GM23338 (cell line): ENCODE measurements around the gene UVRAG. TPM values are rescaled to one million over a fixed set of nuclear protein-coding genes. Genes with fewer than 3 reads are reported as not detected.

Experiments
- ATAC-seq: fragments of 200-7000 bp; cut with Tn5 transposase; 3 replicates; pipeline ENCODE4 v1.9.1; 2020
- DNase-seq: peaks from one replicate; pipeline ENCODE4 v3.0.0-alpha.2; 2015; ENCODE audit warnings: low spot score
- H2AFZ ChIP-seq: fragments of 200-600 bp; sonication (generic); 2 replicates; pipeline ENCODE4 v1.8.0; 2016; ENCODE audit warnings: antibody characterized with exemption, mild to moderate bottlenecking, moderate library complexity
- H3F3A ChIP-seq: fragments of 200-600 bp; sonication (generic); replicated peaks from 2 replicates; pipeline ENCODE4 v1.8.0; 2017; ENCODE audit warnings: antibody characterized with exemption, mixed run types, low read depth
- H3K27ac ChIP-seq: fragments of 200-600 bp; sonication (generic); 2 replicates; pipeline ENCODE4 v1.6.1; 2016; ENCODE audit warnings: low read depth
- H3K27me3 ChIP-seq: fragments of 200-600 bp; sonication (generic); 2 replicates; pipeline ENCODE4 v1.8.0; 2016; ENCODE audit warnings: mild to moderate bottlenecking, mixed run types, moderate library complexity; ENCODE audit not compliant: insufficient read depth
- H3K36me3 ChIP-seq: fragments of 200-600 bp; sonication (generic); 2 replicates; pipeline ENCODE4 v1.8.0; 2016; ENCODE audit warnings: mild to moderate bottlenecking; ENCODE audit not compliant: insufficient read depth
- H3K4me1 ChIP-seq: fragments of 200-600 bp; sonication (generic); 2 replicates; pipeline ENCODE4 v1.8.0; 2016; ENCODE audit warnings: mild to moderate bottlenecking, moderate library complexity; ENCODE audit not compliant: insufficient read depth
- H3K4me2 ChIP-seq: fragments of 200-600 bp; sonication (generic); 2 replicates; pipeline ENCODE4 v1.7.1; 2017; ENCODE audit warnings: mixed run types
- H3K4me3 ChIP-seq: fragments of 200-600 bp; sonication (generic); 2 replicates; pipeline ENCODE4 v1.6.1; 2016; ENCODE audit warnings: mixed run types
- H3K79me2 ChIP-seq: fragments of 200-600 bp; sonication (generic); replicated peaks from 2 replicates; pipeline ENCODE4 v1.8.0; 2017; ENCODE audit warnings: mild to moderate bottlenecking; ENCODE audit not compliant: insufficient read depth
- H3K9me2 ChIP-seq: fragments of 200-600 bp; sonication (generic); 2 replicates; pipeline ENCODE4 v1.8.0; 2017; ENCODE audit not compliant: insufficient read depth
- H4K20me1 ChIP-seq: fragments of 200-600 bp; sonication (generic); replicated peaks from 2 replicates; pipeline ENCODE4 v1.8.0; 2017; ENCODE audit warnings: mild to moderate bottlenecking; ENCODE audit not compliant: insufficient read depth
- H3K27ac Mint-ChIP-seq: 2 replicates; pipeline ENCODE4 v1.8.0; 2020; ENCODE audit warnings: inconsistent platforms, mild to moderate bottlenecking, moderate library complexity, mixed read lengths
- H3K27me3 Mint-ChIP-seq: 3 replicates; pipeline ENCODE4 v1.8.0; 2022; ENCODE audit warnings: low read depth, mild to moderate bottlenecking, moderate library complexity, mixed read lengths, inconsistent platforms; ENCODE audit not compliant: insufficient read depth, poor library complexity
- H3K36me3 Mint-ChIP-seq: 3 replicates; pipeline ENCODE4 v1.8.0; 2021; ENCODE audit warnings: low read depth, mild to moderate bottlenecking, inconsistent platforms, moderate library complexity, mixed read lengths
- H3K4me1 Mint-ChIP-seq: 3 replicates; pipeline ENCODE4 v1.8.0; 2020; ENCODE audit warnings: mild to moderate bottlenecking, inconsistent platforms, mixed read lengths
- H3K4me3 Mint-ChIP-seq: 3 replicates; pipeline ENCODE4 v1.8.0; 2021; ENCODE audit warnings: moderate library complexity, mild to moderate bottlenecking, inconsistent platforms, mixed read lengths
- H3K9me3 Mint-ChIP-seq: 3 replicates; pipeline ENCODE4 v1.8.0; 2020; ENCODE audit warnings: moderate library complexity, mild to moderate bottlenecking, inconsistent platforms, mixed read lengths
- CREB1 ChIP-seq: fragments of 250-450 bp; sonication (Bioruptor Pico); IDR thresholded peaks from 2 replicates; pipeline ENCODE4 v1.5.0; 2020; ENCODE audit warnings: low read depth, mild to moderate bottlenecking, moderate library complexity
- JUNB ChIP-seq: IDR thresholded peaks from one replicate; pipeline ENCODE4 v1.6.1; 2016; ENCODE audit warnings: antibody characterized with exemption; ENCODE audit not compliant: unreplicated experiment
- NANOG ChIP-seq: IDR thresholded peaks from 2 replicates; pipeline ENCODE4 v1.6.1; 2016; ENCODE audit warnings: antibody characterized with exemption, borderline replicate concordance
- POLR2AphosphoS5 ChIP-seq: IDR thresholded peaks from 2 replicates; pipeline ENCODE4 v1.6.1; 2016; ENCODE audit warnings: antibody characterized with exemption, low read depth
- polyA plus RNA-seq: library from polyadenylated mRNA; unstranded; fragments of >200 nt; fragmentation: Nextera tagmentation; extraction: Ambion mirVana; gene quantifications from 2 replicates; pipeline ENCODE4 v1.2.1, GENCODE V29; 2016
- total RNA-seq: library from RNA; depleted of rRNA; stranded (reverse); fragments of >200 nt; shearing (Covaris generic); gene quantifications from 2 replicates; pipeline ENCODE4 v1.2.3, GENCODE V29; 2014
- TF ChIP-seq, protein P1 (sequence below): fragments of 250-450 bp; sonication (Bioruptor Pico); IDR thresholded peaks from 2 replicates; pipeline ENCODE4 v1.5.0; 2020; ENCODE audit warnings: mild to moderate bottlenecking, moderate library complexity
- TF ChIP-seq, protein P2 (sequence below): IDR thresholded peaks from 2 replicates; pipeline ENCODE4 v1.6.1; 2016; ENCODE audit warnings: antibody characterized with exemption

The UVRAG gene
- total and polyA plus RNA-seq, 2 experiments from 2014 or later: 15.3 to 17.4 TPM

DNA sequence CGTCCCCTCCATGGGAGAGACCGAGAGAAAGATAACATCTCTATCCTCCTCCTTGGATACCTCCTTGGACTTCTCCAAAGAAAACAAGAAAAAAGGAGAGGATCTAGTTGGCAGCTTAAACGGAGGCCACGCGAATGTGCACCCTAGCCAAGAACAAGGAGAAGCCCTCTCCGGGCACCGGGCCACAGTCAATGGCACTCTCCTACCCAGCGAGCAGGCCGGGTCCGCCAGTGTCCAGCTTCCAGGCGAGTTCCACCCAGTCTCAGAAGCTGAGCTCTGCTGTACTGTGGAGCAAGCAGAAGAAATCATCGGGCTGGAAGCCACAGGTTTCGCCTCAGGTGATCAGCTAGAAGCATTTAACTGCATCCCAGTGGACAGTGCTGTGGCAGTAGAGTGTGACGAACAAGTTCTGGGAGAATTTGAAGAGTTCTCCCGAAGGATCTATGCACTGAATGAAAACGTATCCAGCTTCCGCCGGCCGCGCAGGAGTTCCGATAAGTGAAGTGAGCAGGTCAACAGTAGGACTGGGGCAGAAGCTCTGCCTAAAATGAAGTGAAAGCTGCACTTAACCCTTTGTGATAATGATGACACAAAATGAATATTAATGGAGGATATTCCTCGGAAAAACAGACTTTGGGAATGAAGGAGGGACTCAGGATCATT is 326.0 kb downstream of the UVRAG start (continued):
- TF ChIP-seq, protein P1, sequence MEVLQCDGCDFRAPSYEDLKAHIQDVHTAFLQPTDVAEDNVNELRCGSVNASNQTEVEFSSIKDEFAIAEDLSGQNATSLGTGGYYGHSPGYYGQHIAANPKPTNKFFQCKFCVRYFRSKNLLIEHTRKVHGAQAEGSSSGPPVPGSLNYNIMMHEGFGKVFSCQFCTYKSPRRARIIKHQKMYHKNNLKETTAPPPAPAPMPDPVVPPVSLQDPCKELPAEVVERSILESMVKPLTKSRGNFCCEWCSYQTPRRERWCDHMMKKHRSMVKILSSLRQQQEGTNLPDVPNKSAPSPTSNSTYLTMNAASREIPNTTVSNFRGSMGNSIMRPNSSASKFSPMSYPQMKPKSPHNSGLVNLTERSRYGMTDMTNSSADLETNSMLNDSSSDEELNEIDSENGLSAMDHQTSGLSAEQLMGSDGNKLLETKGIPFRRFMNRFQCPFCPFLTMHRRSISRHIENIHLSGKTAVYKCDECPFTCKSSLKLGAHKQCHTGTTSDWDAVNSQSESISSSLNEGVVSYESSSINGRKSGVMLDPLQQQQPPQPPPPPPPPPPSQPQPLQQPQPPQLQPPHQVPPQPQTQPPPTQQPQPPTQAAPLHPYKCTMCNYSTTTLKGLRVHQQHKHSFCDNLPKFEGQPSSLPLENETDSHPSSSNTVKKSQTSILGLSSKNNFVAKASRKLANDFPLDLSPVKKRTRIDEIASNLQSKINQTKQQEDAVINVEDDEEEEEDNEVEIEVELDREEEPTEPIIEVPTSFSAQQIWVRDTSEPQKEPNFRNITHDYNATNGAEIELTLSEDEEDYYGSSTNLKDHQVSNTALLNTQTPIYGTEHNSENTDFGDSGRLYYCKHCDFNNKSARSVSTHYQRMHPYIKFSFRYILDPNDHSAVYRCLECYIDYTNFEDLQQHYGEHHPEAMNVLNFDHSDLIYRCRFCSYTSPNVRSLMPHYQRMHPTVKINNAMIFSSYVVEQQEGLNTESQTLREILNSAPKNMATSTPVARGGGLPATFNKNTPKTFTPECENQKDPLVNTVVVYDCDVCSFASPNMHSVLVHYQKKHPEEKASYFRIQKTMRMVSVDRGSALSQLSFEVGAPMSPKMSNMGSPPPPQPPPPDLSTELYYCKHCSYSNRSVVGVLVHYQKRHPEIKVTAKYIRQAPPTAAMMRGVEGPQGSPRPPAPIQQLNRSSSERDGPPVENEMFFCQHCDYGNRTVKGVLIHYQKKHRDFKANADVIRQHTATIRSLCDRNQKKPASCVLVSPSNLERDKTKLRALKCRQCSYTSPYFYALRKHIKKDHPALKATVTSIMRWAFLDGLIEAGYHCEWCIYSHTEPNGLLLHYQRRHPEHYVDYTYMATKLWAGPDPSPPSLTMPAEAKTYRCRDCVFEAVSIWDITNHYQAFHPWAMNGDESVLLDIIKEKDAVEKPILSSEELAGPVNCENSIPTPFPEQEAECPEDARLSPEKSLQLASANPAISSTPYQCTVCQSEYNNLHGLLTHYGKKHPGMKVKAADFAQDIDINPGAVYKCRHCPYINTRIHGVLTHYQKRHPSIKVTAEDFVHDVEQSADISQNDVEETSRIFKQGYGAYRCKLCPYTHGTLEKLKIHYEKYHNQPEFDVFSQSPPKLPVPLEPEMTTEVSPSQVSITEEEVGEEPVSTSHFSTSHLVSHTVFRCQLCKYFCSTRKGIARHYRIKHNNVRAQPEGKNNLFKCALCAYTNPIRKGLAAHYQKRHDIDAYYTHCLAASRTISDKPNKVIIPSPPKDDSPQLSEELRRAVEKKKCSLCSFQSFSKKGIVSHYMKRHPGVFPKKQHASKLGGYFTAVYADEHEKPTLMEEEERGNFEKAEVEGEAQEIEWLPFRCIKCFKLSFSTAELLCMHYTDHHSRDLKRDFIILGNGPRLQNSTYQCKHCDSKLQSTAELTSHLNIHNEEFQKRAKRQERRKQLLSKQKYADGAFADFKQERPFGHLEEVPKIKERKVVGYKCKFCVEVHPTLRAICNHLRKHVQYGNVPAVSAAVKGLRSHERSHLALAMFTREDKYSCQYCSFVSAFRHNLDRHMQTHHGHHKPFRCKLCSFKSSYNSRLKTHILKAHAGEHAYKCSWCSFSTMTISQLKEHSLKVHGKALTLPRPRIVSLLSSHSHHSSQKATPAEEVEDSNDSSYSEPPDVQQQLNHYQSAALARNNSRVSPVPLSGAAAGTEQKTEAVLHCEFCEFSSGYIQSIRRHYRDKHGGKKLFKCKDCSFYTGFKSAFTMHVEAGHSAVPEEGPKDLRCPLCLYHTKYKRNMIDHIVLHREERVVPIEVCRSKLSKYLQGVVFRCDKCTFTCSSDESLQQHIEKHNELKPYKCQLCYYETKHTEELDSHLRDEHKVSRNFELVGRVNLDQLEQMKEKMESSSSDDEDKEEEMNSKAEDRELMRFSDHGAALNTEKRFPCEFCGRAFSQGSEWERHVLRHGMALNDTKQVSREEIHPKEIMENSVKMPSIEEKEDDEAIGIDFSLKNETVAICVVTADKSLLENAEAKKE (CRISPR knock-in tag): no peak
- TF ChIP-seq, protein P2, sequence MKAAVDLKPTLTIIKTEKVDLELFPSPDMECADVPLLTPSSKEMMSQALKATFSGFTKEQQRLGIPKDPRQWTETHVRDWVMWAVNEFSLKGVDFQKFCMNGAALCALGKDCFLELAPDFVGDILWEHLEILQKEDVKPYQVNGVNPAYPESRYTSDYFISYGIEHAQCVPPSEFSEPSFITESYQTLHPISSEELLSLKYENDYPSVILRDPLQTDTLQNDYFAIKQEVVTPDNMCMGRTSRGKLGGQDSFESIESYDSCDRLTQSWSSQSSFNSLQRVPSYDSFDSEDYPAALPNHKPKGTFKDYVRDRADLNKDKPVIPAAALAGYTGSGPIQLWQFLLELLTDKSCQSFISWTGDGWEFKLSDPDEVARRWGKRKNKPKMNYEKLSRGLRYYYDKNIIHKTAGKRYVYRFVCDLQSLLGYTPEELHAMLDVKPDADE: no peak
- no peak for TF ChIP-seq NANOG

DNA sequence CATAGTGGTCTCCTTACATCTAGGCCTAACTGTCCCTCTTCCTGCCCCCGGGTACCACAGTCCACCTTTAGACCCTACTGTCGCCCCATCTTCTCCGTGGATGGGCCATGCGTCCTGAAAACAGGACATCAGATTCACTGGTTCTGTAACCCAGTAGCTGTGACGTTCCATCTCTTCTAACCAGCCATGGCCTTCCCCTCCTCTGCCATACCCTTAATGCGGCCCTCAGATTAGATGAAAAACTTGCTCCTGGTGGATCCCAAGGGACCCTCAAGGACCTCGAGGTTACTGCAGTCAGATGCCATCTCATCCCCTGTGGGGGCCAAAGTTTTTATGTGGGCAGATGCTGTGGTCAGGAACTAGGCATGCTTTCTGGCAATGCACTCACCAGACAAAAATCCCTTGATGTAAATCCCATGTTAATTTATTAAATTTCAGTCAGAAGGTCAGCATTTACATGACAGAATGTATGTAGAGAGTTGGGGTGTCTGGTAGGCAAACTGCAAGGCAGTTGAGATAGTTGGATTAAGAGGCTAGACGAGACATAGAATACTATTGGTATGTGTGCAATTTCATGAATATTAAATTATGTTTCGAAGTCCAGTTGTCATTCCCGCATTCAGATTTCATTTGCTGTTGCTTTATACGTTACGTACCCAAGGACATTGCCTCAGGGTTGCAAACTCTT is 327.0 kb downstream of the UVRAG start:
- H3K9me3 Mint-ChIP-seq: no peaks in the 10 kb centered on the region
- H3K4me1 Mint-ChIP-seq: no peaks in the 10 kb centered on the region
- Histone ChIP-seq H2AFZ (no peak overlapping the region), H3F3A (no peaks in the 10 kb centered on the region), H3K4me2 (no peak overlapping the region), H4K20me1 (no peaks in the 10 kb centered on the region), H3K9me2 (no peaks in the 10 kb centered on the region), H3K27ac (no peak overlapping the region), H3K4me3 (no peak overlapping the region), H3K79me2 (no peaks in the 10 kb centered on the region), H3K36me3 (no peaks in the 10 kb centered on the region), H3K27me3 (no peaks in the 10 kb centered on the region), H3K4me1 (no peaks in the 10 kb centered on the region)
- H3K4me3 Mint-ChIP-seq: no peak overlapping the region
- no peak for DNase-seq
- no peak overlapping the region for H3K27ac Mint-ChIP-seq
- TF ChIP-seq JUNB (no peak), NANOG (no peak), POLR2AphosphoS5 (no peak), CREB1 (no peak)
- H3K36me3 Mint-ChIP-seq: no peaks in the 10 kb centered on the region
- peaks cover 1% of the 10 kb centered on the region for H3K27me3 Mint-ChIP-seq
- ATAC-seq: no peak
